Left ventricle myocardium inferior (tissue), 1 donor: ENCODE results near the gene MMD. TPM values are rescaled to one million over a fixed set of nuclear protein-coding genes. Genes with fewer than 3 reads are reported as not detected.

Experiments used
- DNase-seq: peaks from one replicate; pipeline ENCODE4 v3.0.0-alpha.2; 2020
- H3K27ac ChIP-seq: fragments of 200-600 bp; replicated peaks from 2 replicates; pipeline ENCODE4 v1.8.0; 2021
- H3K27me3 ChIP-seq: fragments of 200-600 bp; 2 replicates; pipeline ENCODE4 v1.8.0; 2021; ENCODE audit warnings: low read depth
- H3K36me3 ChIP-seq: fragments of 200-600 bp; 2 replicates; pipeline ENCODE4 v1.8.0; 2021
- H3K4me1 ChIP-seq: fragments of 200-600 bp; 2 replicates; pipeline ENCODE4 v1.8.0; 2021
- H3K4me3 ChIP-seq: fragments of 200-600 bp; 2 replicates; pipeline ENCODE4 v1.8.0; 2021; ENCODE audit warnings: mild to moderate bottlenecking, moderate library complexity
- H3K9me3 ChIP-seq: fragments of 200-600 bp; replicated peaks from 2 replicates; pipeline ENCODE4 v1.8.0; 2021
- intact Hi-C: fragments of 100-400 bp; cut with micrococcal nuclease; formaldehyde crosslinking; loops from one replicate; pipeline ENCODE4 v1.11.0; 2022
- total RNA-seq: library from RNA; stranded (reverse); fragmentation: NEBNext Ultra II Directional; extraction: Animal tissue kit (Norgen Biotek cat#: 25700); gene quantifications from one replicate; pipeline ENCODE4 v1.2.1, GENCODE V29; 2021
- TF ChIP-seq, protein P1 (sequence below): fragments of 200-600 bp; IDR thresholded peaks from 2 replicates; pipeline ENCODE4 v1.8.0; 2021; ENCODE audit warnings: antibody characterized with exemption, mild to moderate bottlenecking, borderline replicate concordance
- donor health status: DM: no; HTN: yes; CAD: no; lungs with severe emphysema.

The MMD gene
- total RNA-seq, 1 donor from 2014 or later = 9.5 TPM

DNA sequence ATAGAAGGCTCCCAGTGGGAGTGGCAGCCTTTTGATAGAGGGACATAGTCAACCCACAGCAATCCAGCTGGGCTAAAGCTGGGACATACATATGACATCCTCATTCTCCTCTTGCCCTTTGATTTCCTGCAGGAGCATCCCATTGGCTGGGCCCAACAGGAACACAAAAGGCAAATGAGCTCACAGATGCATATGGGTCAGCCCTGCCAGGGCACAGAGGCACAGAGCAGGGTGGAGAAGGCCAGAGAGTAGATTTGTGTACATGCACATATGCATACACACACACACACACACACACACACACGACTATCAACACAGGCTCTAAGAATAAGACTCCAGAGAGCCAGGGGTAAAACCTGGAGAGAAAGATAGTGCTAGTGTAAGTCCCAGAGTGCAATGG is 58.6 kb downstream of the MMD start:
- H3K36me3 ChIP-seq = no peaks in the 10 kb centered on the region
- H3K4me1 ChIP-seq = no peaks in the 10 kb centered on the region
- H3K4me3 ChIP-seq = no peak overlapping the region
- no peak for DNase-seq
- no peak overlapping the region for H3K27ac ChIP-seq
- H3K9me3 ChIP-seq = peaks cover 16% of the 10 kb centered on the region
- no peaks in the 10 kb centered on the region for H3K27me3 ChIP-seq
- TF ChIP-seq, protein P1, sequence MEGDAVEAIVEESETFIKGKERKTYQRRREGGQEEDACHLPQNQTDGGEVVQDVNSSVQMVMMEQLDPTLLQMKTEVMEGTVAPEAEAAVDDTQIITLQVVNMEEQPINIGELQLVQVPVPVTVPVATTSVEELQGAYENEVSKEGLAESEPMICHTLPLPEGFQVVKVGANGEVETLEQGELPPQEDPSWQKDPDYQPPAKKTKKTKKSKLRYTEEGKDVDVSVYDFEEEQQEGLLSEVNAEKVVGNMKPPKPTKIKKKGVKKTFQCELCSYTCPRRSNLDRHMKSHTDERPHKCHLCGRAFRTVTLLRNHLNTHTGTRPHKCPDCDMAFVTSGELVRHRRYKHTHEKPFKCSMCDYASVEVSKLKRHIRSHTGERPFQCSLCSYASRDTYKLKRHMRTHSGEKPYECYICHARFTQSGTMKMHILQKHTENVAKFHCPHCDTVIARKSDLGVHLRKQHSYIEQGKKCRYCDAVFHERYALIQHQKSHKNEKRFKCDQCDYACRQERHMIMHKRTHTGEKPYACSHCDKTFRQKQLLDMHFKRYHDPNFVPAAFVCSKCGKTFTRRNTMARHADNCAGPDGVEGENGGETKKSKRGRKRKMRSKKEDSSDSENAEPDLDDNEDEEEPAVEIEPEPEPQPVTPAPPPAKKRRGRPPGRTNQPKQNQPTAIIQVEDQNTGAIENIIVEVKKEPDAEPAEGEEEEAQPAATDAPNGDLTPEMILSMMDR = no peak
- intact Hi-C loops = no loop called here

GRCh38 chr17:55360971-55361370 is 60.7 kb downstream of the MMD start:
- no peak for DNase-seq
- H3K27me3 ChIP-seq = no peaks in the 10 kb centered on the region
- H3K4me1 ChIP-seq = no peaks in the 10 kb centered on the region
- intact Hi-C loops = no loop called here
- no peak overlapping the region for H3K4me3 ChIP-seq
- H3K36me3 ChIP-seq = no peaks in the 10 kb centered on the region
- H3K27ac ChIP-seq = no peak overlapping the region
- peaks cover 16% of the 10 kb centered on the region for H3K9me3 ChIP-seq
- TF ChIP-seq, protein P1 = no peak

- Histone ChIP-seq H3K36me3 (no peaks in the 10 kb centered on the region), H3K27me3 (no peaks in the 10 kb centered on the region), H3K4me1 (no peaks in the 10 kb centered on the region), H3K4me3 (no peak overlapping the region), H3K9me3 (peaks cover 16% of the 10 kb centered on the region), H3K27ac (no peak overlapping the region)
- TF ChIP-seq, protein P1 = peak; percentile 88
- DNase-seq = peak; percentile 45
- intact Hi-C loops = no loop called here
Observed at GRCh38 chr17:55356434-55357328, 65.0 kb downstream of the MMD start.

DNA sequence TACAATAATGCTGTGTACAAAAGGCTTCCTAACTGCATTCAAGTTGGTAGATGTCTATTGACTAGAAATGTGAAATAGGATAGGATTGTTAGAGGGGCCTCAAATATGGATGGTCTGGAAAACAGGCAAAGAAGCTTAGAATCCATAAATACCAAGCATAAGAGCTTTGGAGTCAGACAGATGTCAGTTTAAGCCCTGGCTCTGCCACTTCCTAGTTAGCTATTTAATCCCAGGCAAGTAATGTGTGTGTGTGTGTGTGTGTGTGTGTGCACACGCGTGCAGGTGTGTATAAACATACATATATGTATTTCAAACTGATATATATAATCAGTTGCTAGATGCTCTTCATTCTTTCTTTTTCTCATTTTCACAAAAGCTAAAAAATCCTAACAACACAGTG is 66.7 kb downstream of the MMD start:
- no peak for DNase-seq
- Histone ChIP-seq H3K9me3 (peaks cover under 1% of the 10 kb centered on the region), H3K27ac (no peak overlapping the region), H3K4me3 (no peak overlapping the region), H3K4me1 (no peaks in the 10 kb centered on the region), H3K36me3 (no peaks in the 10 kb centered on the region), H3K27me3 (no peaks in the 10 kb centered on the region)
- TF ChIP-seq, protein P1 = no peak
- intact Hi-C loops = no loop called here

GRCh38 chr17:55354010-55354409 is 67.6 kb downstream of the MMD start:
- Histone ChIP-seq H3K36me3 (no peaks in the 10 kb centered on the region), H3K27ac (no peak overlapping the region), H3K9me3 (no peaks in the 10 kb centered on the region), H3K27me3 (no peaks in the 10 kb centered on the region), H3K4me1 (no peaks in the 10 kb centered on the region), H3K4me3 (no peak overlapping the region)
- intact Hi-C loops = no loop called here
- TF ChIP-seq, protein P1 = no peak
- no peak for DNase-seq
